Upper lobe of left lung (tissue), 6 donors: ENCODE results near the gene TST. TPM values are rescaled to one million over a fixed set of nuclear protein-coding genes. Genes with fewer than 3 reads are reported as not detected.

ENCODE experiments used
- ATAC-seq, 2 donors: fragments of 200-7000 bp; cut with Tn5 transposase; one replicate each; pipeline ENCODE4 v1.9.1; 2022; ENCODE audit warnings: mild to moderate bottlenecking in 2 of 2, moderate library complexity in 2 of 2; ENCODE audit not compliant: low FRiP score in 2 of 2
- DNase-seq, 2 donors: peaks; one replicate each; pipeline ENCODE4 v3.0.0-alpha.2; 2019 to 2020
- H3K27ac ChIP-seq, 4 donors: fragments of 200-600 bp; sonication (generic); one replicate each; pipeline ENCODE4 v1.5.1; 2016 to 2019
- H3K27me3 ChIP-seq, 4 donors: fragments of 200-600 bp; sonication (generic); one replicate each; pipeline ENCODE4 v1.5.1; 2017 to 2019
- H3K36me3 ChIP-seq, 4 donors: fragments of 200-600 bp; sonication (generic); one replicate each; pipeline ENCODE4 v1.5.1; 2016 to 2019
- H3K4me1 ChIP-seq, 4 donors: fragments of 200-600 bp; sonication (generic); one replicate each; pipeline ENCODE4 v1.5.1; 2018 to 2019
- H3K4me3 ChIP-seq, 4 donors: fragments of 200-600 bp; sonication (generic); one replicate each; pipeline ENCODE4 v1.5.1; 2017 to 2019; ENCODE audit warnings: mild to moderate bottlenecking in 2 of 4, moderate library complexity in 1 of 4
- H3K9me3 ChIP-seq, 4 donors: fragments of 200-600 bp; sonication (generic); one replicate each; pipeline ENCODE4 v1.5.1; 2018 to 2019
- EP300 ChIP-seq, 4 donors: sonication (generic); formaldehyde crosslinking; IDR thresholded peaks; one replicate each; pipeline ENCODE4 v1.5.1; 2017; ENCODE audit warnings: antibody characterized with exemption in 4 of 4, control low read depth in 2 of 4
- POLR2A ChIP-seq, 4 donors: fragments of 450-650 bp; IDR thresholded peaks; one replicate each; pipeline ENCODE4 v1.5.1; 2016 to 2017; ENCODE audit warnings: antibody characterized with exemption in 4 of 4, mild to moderate bottlenecking in 2 of 4
- POLR2AphosphoS5 ChIP-seq, 2 donors: sonication (generic); formaldehyde crosslinking; IDR thresholded peaks; one replicate each; pipeline ENCODE4 v1.5.1; 2017; ENCODE audit warnings: antibody characterized with exemption in 2 of 2
- WGBS, 2 donors: methylation state at CpG; one replicate each; pipeline ENCODE4 v1.1.5; 2017 to 2018; 5-methylcytosine and 5-hydroxymethylcytosine counted together
- total RNA-seq, 6 donors: library from RNA; depleted of rRNA in 4 of 6; stranded (reverse); fragments of >200 nt in 4 of 6; gene quantifications; one replicate each; pipeline versions ENCODE4 v1.1.0 to v1.2.1, GENCODE V29; 2016 to 2021
- TF ChIP-seq, protein P1 (sequence below), 6 experiments: fragments of 450-650 bp in 4 of 6; fragments of 200-600 bp in 2 of 6; sonication (generic) in 2 of 6; IDR thresholded peaks; one replicate each; pipeline ENCODE4 v1.5.1; 2016 to 2019; ENCODE audit warnings: antibody characterized with exemption in 6 of 6
- donor health status: DM: no; HTN: no; CAD: no; lungs with moderate emphysema.
- donor health status: DM: no; HTN: yes; CAD: no; lungs with severe emphysema.

TST gene
- total RNA-seq, 6 donors from 2014 or later: 43.0 to 78.1 (median 70.2) TPM

DNA sequence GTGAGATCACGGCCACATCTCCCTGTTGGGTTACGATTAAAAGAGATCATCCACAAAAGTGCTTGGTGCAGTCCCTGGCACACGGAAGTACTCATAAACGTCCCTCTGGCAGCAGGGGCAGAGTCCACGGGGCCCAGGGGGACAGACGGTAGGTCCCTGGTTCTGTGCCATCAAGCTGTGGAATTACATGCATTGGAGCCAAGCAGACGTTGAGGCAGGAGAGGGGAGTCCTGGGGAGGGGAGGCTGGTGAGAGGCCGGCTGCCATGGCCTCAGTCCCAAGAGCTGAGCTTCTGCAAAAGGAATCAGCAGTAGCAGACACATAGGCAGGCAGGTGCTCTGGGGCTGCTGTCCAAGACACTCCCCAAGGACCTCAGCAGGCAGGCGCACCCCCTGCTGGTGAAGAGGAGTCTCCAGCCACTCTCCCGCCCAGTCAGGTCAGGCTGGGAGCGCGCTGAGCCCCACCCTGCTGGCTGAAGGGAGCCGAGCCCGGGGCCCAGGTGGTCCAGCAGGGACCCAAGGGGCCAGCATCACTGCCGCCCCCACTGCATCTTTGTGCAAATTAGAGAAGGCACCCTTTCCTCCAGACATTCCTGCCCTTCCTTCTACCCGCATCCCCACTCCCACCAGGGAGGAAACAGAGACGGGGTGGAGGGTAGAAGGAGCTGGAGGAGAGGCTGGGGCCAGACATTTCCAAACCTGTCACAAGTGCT lies 24.7 kb upstream of the TST start:
- 40 to 52% methylated on average over 8 to 15 of the region's 17 CpGs for WGBS, 2 donors
- H3K36me3 ChIP-seq: no peaks in the 10 kb centered on the region
- H3K27ac ChIP-seq: no peak overlapping the region
- no peak for TF ChIP-seq POLR2AphosphoS5 (IDR thresholded peaks at IDR 0.05)
- TF ChIP-seq, protein P1, sequence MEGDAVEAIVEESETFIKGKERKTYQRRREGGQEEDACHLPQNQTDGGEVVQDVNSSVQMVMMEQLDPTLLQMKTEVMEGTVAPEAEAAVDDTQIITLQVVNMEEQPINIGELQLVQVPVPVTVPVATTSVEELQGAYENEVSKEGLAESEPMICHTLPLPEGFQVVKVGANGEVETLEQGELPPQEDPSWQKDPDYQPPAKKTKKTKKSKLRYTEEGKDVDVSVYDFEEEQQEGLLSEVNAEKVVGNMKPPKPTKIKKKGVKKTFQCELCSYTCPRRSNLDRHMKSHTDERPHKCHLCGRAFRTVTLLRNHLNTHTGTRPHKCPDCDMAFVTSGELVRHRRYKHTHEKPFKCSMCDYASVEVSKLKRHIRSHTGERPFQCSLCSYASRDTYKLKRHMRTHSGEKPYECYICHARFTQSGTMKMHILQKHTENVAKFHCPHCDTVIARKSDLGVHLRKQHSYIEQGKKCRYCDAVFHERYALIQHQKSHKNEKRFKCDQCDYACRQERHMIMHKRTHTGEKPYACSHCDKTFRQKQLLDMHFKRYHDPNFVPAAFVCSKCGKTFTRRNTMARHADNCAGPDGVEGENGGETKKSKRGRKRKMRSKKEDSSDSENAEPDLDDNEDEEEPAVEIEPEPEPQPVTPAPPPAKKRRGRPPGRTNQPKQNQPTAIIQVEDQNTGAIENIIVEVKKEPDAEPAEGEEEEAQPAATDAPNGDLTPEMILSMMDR (IDR thresholded peaks at IDR 0.05): peak; percentile 62 to 86 (median 76)
- ATAC-seq (peak; percentile 85 to 94), DNase-seq (peak in 1 of 2 donors; percentile 87)
- H3K9me3 ChIP-seq: no peaks in the 10 kb centered on the region
- H3K27me3 ChIP-seq: no peaks in the 10 kb centered on the region
- H3K4me3 ChIP-seq: no peak overlapping the region
- peaks cover 0 to 20% (median 11%) of the 10 kb centered on the region in 4 donors for H3K4me1 ChIP-seq

DNA sequence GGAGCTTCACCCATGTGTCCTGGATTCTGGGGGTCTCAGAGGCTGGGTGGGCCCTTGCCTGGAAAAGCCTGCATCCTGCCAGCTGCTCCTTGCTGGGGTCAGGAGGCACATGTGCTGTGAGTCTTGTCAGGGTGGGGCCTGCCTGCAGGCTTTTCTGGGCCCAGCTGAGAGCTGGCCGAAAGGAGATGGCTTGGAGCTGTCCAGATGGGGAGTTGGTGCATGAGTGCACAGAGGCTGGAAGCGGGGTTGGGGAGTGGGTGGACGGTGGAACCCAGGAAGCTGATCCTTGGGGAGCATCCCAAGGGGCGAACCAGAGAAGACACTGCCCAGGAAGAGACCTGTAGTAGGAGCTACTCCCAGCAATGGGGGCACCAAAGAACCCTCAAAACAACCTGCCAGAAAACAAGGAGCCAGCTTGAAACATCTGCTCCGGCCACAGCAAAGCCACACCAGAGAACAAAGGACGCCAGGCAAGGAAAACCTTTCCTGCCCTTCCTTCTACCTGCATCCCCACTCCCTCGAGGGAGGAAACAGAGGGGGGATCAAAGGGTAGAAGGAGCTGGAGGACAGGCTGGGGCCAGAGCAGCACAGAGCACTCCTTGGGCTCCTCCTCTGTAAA lies 24.1 kb upstream of the TST start:
- Histone ChIP-seq H3K36me3 (no peaks in the 10 kb centered on the region), H3K4me3 (no peak overlapping the region), H3K27me3 (no peaks in the 10 kb centered on the region), H3K4me1 (peaks cover 0 to 20% (median 11%) of the 10 kb centered on the region in 4 donors), H3K27ac (no peak overlapping the region), H3K9me3 (no peaks in the 10 kb centered on the region)
- ATAC-seq: no peak
- WGBS, 2 donors: 77 to 78% methylated on average over 7 of the region's 7 CpGs
- TF ChIP-seq POLR2AphosphoS5 (IDR thresholded peaks at IDR 0.05) (no peak), EP300 (IDR thresholded peaks at IDR 0.05) (no peak), POLR2A (IDR thresholded peaks at IDR 0.05) (no peak)
- TF ChIP-seq, protein P1 (IDR thresholded peaks at IDR 0.05): no peak
- DNase-seq: no peak

DNA sequence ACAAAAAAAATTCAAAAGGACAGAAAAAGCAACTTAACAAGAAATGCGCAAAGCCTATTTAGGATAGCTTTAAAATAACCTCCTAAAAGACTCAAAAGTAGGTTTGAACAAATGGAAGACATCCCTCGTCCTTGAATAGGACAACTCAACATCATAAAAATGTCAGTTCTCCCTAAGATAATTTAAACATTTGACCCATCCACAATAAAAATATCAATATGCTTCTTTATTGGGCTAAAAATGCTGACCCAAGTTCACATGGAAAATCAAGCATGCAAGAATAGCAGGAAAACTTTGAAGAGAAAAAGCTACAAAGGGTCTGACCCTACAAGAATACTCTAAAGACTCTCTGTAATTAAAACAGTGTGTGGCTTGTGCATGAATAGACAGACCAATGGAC lies 20.2 kb upstream of the TST start:
- DNase-seq: no peak
- TF ChIP-seq POLR2A (IDR thresholded peaks at IDR 0.05): no peak
- TF ChIP-seq EP300 (IDR thresholded peaks at IDR 0.05): no peak
- no peak for TF ChIP-seq POLR2AphosphoS5 (IDR thresholded peaks at IDR 0.05)
- TF ChIP-seq, protein P1 (IDR thresholded peaks at IDR 0.05): no peak
- no peak overlapping the region for H3K4me3 ChIP-seq
- H3K4me1 ChIP-seq: peaks cover 0 to 30% (median 14%) of the 10 kb centered on the region in 4 donors
- H3K27ac ChIP-seq: no peak overlapping the region
- 90 to 100% methylated on average over 2 of the region's 2 CpGs for WGBS, 2 donors
- H3K36me3 ChIP-seq: no peaks in the 10 kb centered on the region
- H3K9me3 ChIP-seq: no peaks in the 10 kb centered on the region
- no peaks in the 10 kb centered on the region for H3K27me3 ChIP-seq
- ATAC-seq: no peak

- no peak for ATAC-seq
- 64 to 66% methylated on average over 14 of the region's 14 CpGs for WGBS, 2 donors
- no peaks in the 10 kb centered on the region for H3K9me3 ChIP-seq
- H3K27me3 ChIP-seq: no peaks in the 10 kb centered on the region
- no peak for TF ChIP-seq POLR2A (IDR thresholded peaks at IDR 0.05)
- no peak for DNase-seq
- no peak overlapping the region for H3K27ac ChIP-seq
- H3K36me3 ChIP-seq: no peaks in the 10 kb centered on the region
- H3K4me3 ChIP-seq: no peak overlapping the region
- H3K4me1 ChIP-seq: peaks cover 0 to 30% (median 15%) of the 10 kb centered on the region in 4 donors
Measured at GRCh38 chr22:37037669-37038068, 18.4 kb upstream of the TST start.

DNA sequence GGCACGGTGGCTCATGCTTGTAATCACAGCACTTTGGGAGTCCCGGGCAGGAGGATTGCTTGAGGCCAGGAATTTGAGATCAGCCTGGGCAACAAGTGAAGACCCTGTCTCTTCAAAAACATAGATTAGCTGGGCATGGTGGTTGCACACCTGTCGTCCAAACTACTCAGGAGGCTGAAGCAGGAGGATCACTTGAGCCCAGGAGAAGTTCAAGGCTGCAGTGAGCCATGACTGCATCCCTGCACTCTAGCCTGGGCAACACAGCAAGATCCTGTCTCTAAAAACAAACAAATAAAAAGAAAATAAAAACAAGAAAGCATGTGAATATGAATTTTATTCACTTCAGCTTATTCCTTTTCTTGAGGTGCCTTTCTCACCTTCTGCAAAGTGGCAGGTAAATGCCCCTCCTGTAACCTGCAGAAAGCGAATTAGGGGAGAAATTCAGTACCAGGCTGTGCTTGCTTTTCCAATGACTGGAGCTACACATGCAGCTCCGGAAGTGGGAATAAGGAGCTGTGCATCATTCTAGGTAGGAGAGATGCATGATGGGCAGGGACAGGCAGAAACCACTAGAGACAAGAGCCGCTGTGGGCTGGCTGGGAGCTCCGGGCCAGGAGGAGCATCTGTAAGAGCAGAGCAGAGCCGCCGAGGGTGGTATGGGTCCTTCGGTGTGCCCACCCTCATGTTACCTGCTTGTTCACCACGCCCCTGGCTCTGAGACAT lies 17.6 kb upstream of the TST start:
- no peaks in the 10 kb centered on the region for H3K9me3 ChIP-seq
- ATAC-seq: no peak
- no peak overlapping the region for H3K27ac ChIP-seq
- no peak for DNase-seq
- H3K4me3 ChIP-seq: no peak overlapping the region
- 80 to 92% methylated on average over 6 to 11 of the region's 11 CpGs for WGBS, 2 donors
- no peaks in the 10 kb centered on the region for H3K36me3 ChIP-seq
- H3K4me1 ChIP-seq: peaks cover 0 to 35% (median 21%) of the 10 kb centered on the region in 4 donors
- H3K27me3 ChIP-seq: no peaks in the 10 kb centered on the region
- no peak for TF ChIP-seq EP300 (IDR thresholded peaks at IDR 0.05)
- TF ChIP-seq, protein P1 (IDR thresholded peaks at IDR 0.05): no peak
- TF ChIP-seq POLR2A (IDR thresholded peaks at IDR 0.05): no peak
